HepG2 (cell line): Measurements from ENCODE around the gene SFXN2. TPM values are rescaled to one million over a fixed set of nuclear protein-coding genes. Genes with fewer than 3 reads are reported as not detected.

ENCODE experiments used
- CEBPB ChIP-seq: IDR thresholded peaks from 2 replicates; pipeline ENCODE4 v1.6.1; 2011; ENCODE audit warnings: low read depth, low read length, improper control_type of control experiment, borderline replicate concordance
- HOXA3 ChIP-seq: sonication (generic); formaldehyde crosslinking; IDR thresholded peaks from 2 replicates; pipeline ENCODE4 v1.5.0; 2020; ENCODE audit warnings: missing genetic modification reagents
- NFIB ChIP-seq: sonication (generic); formaldehyde crosslinking; IDR thresholded peaks from 2 replicates; pipeline ENCODE4 v1.9.0; 2021; ENCODE audit warnings: missing genetic modification reagents, mild to moderate bottlenecking, borderline replicate concordance
- NR2F2 ChIP-seq: IDR thresholded peaks from 2 replicates; pipeline ENCODE4 v1.6.1; 2012; ENCODE audit warnings: low read depth, inconsistent platforms, borderline replicate concordance
- POLR2AphosphoS2 ChIP-seq: IDR thresholded peaks from 2 replicates; pipeline ENCODE4 v1.6.1; 2011; ENCODE audit warnings: low read depth, low read length, improper control_type of control experiment
- PRMT3 ChIP-seq: sonication (generic); formaldehyde crosslinking; IDR thresholded peaks from 2 replicates; pipeline ENCODE4 v1.8.1; 2022; ENCODE audit warnings: low read depth, mild to moderate bottlenecking, moderate library complexity, missing genetic modification reagents, borderline replicate concordance
- RORA ChIP-seq: sonication (generic); formaldehyde crosslinking; IDR thresholded peaks from 2 replicates; pipeline ENCODE4 v1.5.0; 2020; ENCODE audit warnings: mild to moderate bottlenecking, missing genetic modification reagents, moderate library complexity
- ZNF20 ChIP-seq: sonication (generic); formaldehyde crosslinking; IDR thresholded peaks from 2 replicates; pipeline ENCODE4 v1.4.0; 2020; ENCODE audit warnings: mild to moderate bottlenecking, moderate library complexity, missing genetic modification reagents
- ZNF292 ChIP-seq: sonication (generic); formaldehyde crosslinking; IDR thresholded peaks from 2 replicates; pipeline ENCODE4 v1.8.1; 2022; ENCODE audit warnings: mild to moderate bottlenecking, low read depth, missing genetic modification reagents, borderline replicate concordance
- ZNF547 ChIP-seq: sonication (generic); formaldehyde crosslinking; IDR thresholded peaks from 2 replicates; pipeline ENCODE4 v1.5.1; 2020; ENCODE audit warnings: mild to moderate bottlenecking, missing genetic modification reagents
- polyA plus RNA-seq, 8 experiments: library from polyadenylated mRNA; depleted of rRNA in 3 of 8; stranded (reverse) in 7 of 8; unstranded in 1 of 8; fragments of >200 nt; fragmentation: Illumina TruSeq in 4 of 8; extraction: Trizol in 4 of 8; gene quantifications; 2 replicates each; pipeline versions ENCODE4 v1.2.1 to v1.2.3, GENCODE V29; 2011 to 2016; ENCODE audit warnings: low read depth in 4 of 8, missing spikeins in 1 of 8, mixed read lengths in 1 of 8; ENCODE audit not compliant: insufficient read depth in 1 of 8
- total RNA-seq, 5 experiments: library from RNA; depleted of rRNA; stranded (reverse); fragments of >200 nt; fragmentation: Illumina TruSeq; extraction: Trizol; gene quantifications; 2 replicates each; pipeline ENCODE4 v1.2.3, GENCODE V29; 2016; ENCODE audit warnings: low read depth in 1 of 5
- TF ChIP-seq, protein P1 (sequence below): sonication (generic); formaldehyde crosslinking; conservative IDR thresholded peaks from 2 replicates; pipeline ENCODE4 v1.8.0; 2022; ENCODE audit warnings: mild to moderate bottlenecking, moderate library complexity, missing genetic modification reagents
- TF ChIP-seq, protein P2 (sequence below), 2 experiments: sonication (generic) in 1 of 2; formaldehyde crosslinking in 1 of 2; IDR thresholded peaks; 2 replicates each; pipeline versions ENCODE4 v1.6.1 to v1.9.0; 2014 to 2022; ENCODE audit warnings: antibody characterized with exemption in 1 of 2, borderline replicate concordance in 1 of 2, inconsistent platforms in 1 of 2, low read depth in 1 of 2, missing genetic modification reagents in 1 of 2
- TF ChIP-seq, protein P3 (sequence below): sonication (generic); formaldehyde crosslinking; IDR thresholded peaks from 2 replicates; pipeline ENCODE4 v1.5.0; 2020; ENCODE audit warnings: missing genetic modification reagents, mild to moderate bottlenecking, borderline replicate concordance
- TF ChIP-seq, protein P4 (sequence below): sonication (generic); formaldehyde crosslinking; IDR thresholded peaks from 2 replicates; pipeline ENCODE4 v1.5.1; 2020; ENCODE audit warnings: mild to moderate bottlenecking, missing genetic modification reagents, moderate library complexity

SFXN2 gene
- total and polyA plus RNA-seq, 2 of the 13 experiments (the other 11 are each of a cell fraction or from before 2014, with no cell fraction given): 12.8 to 21.1 TPM

DNA sequence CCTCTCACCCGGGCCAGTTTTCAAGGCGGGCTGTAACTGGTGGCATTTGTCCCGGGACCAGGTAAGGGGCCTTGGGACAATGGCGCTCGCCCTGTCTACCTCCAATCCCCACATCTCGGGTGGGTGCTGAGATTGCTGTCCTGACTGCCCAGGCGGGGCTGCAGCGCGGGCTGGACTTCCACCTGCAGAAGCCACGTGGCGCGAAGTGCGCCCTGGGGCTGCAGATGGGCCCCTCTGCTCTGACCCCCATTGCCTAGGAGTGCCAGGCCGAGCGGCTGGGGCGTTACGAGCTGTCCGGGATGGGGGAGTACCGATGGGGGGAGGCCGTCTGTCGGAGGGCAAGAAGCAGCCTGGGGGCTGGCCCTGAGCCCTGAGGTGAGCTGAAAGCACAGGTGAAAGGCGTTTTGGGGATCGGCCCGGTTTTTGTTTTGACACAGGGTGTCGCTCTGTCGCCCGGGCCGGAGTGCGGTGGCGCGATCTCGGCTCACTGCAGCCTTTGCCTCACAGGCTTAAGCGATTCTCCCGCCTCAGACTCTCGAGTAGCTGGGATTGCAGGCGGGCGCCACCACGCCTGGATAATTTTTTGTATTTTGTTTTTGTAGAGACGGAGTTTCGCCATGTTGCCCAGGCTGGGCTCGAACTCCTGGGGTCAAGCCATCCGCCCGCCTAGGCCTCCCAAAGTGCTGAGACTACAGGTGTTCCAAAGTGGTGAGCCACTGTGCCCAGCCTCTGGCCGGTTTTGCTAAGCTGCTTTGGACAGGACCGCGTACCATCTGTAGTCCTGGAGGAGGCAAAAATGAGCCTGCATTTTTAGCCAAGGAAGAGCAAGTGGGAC is at the start of gene SFXN2 (continued):
- TF ChIP-seq, protein P1, sequence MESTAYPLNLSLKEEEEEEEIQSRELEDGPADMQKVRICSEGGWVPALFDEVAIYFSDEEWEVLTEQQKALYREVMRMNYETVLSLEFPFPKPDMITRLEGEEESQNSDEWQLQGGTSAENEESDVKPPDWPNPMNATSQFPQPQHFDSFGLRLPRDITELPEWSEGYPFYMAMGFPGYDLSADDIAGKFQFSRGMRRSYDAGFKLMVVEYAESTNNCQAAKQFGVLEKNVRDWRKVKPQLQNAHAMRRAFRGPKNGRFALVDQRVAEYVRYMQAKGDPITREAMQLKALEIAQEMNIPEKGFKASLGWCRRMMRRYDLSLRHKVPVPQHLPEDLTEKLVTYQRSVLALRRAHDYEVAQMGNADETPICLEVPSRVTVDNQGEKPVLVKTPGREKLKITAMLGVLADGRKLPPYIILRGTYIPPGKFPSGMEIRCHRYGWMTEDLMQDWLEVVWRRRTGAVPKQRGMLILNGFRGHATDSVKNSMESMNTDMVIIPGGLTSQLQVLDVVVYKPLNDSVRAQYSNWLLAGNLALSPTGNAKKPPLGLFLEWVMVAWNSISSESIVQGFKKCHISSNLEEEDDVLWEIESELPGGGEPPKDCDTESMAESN: no peak
- TF ChIP-seq PRMT3 (no peak), ZNF20 (CRISPR knock-in tag) (no peak; the same call in 1 of the 2 replicates), POLR2AphosphoS2 (no peak), RORA (CRISPR knock-in tag) (no peak), NR2F2 (no peak), HOXA3 (no peak; the same call in 1 of the 2 replicates), ZNF292 (CRISPR knock-in tag) (no peak; the same call in 1 of the 2 replicates), ZNF547 (peak; percentile 89), NFIB (CRISPR knock-in tag) (no peak), CEBPB (no peak)
- TF ChIP-seq, protein P2, sequence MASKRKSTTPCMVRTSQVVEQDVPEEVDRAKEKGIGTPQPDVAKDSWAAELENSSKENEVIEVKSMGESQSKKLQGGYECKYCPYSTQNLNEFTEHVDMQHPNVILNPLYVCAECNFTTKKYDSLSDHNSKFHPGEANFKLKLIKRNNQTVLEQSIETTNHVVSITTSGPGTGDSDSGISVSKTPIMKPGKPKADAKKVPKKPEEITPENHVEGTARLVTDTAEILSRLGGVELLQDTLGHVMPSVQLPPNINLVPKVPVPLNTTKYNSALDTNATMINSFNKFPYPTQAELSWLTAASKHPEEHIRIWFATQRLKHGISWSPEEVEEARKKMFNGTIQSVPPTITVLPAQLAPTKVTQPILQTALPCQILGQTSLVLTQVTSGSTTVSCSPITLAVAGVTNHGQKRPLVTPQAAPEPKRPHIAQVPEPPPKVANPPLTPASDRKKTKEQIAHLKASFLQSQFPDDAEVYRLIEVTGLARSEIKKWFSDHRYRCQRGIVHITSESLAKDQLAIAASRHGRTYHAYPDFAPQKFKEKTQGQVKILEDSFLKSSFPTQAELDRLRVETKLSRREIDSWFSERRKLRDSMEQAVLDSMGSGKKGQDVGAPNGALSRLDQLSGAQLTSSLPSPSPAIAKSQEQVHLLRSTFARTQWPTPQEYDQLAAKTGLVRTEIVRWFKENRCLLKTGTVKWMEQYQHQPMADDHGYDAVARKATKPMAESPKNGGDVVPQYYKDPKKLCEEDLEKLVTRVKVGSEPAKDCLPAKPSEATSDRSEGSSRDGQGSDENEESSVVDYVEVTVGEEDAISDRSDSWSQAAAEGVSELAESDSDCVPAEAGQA (IDR thresholded peaks at IDR 0.05; ENCODE audit: low read depth): no peak
- TF ChIP-seq, protein P2 (CRISPR knock-in tag; IDR thresholded peaks at IDR 0.05; ENCODE audit: borderline replicate concordance): no peak; the same call in 1 of the 2 replicates
- TF ChIP-seq, protein P3, sequence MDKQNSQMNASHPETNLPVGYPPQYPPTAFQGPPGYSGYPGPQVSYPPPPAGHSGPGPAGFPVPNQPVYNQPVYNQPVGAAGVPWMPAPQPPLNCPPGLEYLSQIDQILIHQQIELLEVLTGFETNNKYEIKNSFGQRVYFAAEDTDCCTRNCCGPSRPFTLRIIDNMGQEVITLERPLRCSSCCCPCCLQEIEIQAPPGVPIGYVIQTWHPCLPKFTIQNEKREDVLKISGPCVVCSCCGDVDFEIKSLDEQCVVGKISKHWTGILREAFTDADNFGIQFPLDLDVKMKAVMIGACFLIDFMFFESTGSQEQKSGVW (CRISPR knock-in tag): no peak
- TF ChIP-seq, protein P4, sequence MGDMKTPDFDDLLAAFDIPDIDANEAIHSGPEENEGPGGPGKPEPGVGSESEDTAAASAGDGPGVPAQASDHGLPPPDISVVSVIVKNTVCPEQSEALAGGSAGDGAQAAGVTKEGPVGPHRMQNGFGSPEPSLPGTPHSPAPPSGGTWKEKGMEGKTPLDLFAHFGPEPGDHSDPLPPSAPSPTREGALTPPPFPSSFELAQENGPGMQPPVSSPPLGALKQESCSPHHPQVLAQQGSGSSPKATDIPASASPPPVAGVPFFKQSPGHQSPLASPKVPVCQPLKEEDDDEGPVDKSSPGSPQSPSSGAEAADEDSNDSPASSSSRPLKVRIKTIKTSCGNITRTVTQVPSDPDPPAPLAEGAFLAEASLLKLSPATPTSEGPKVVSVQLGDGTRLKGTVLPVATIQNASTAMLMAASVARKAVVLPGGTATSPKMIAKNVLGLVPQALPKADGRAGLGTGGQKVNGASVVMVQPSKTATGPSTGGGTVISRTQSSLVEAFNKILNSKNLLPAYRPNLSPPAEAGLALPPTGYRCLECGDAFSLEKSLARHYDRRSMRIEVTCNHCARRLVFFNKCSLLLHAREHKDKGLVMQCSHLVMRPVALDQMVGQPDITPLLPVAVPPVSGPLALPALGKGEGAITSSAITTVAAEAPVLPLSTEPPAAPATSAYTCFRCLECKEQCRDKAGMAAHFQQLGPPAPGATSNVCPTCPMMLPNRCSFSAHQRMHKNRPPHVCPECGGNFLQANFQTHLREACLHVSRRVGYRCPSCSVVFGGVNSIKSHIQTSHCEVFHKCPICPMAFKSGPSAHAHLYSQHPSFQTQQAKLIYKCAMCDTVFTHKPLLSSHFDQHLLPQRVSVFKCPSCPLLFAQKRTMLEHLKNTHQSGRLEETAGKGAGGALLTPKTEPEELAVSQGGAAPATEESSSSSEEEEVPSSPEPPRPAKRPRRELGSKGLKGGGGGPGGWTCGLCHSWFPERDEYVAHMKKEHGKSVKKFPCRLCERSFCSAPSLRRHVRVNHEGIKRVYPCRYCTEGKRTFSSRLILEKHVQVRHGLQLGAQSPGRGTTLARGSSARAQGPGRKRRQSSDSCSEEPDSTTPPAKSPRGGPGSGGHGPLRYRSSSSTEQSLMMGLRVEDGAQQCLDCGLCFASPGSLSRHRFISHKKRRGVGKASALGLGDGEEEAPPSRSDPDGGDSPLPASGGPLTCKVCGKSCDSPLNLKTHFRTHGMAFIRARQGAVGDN (CRISPR knock-in tag): peak; percentile 89
